Measurements from ENCODE around the gene ANKRD11.

The ANKRD11 gene

DNA sequence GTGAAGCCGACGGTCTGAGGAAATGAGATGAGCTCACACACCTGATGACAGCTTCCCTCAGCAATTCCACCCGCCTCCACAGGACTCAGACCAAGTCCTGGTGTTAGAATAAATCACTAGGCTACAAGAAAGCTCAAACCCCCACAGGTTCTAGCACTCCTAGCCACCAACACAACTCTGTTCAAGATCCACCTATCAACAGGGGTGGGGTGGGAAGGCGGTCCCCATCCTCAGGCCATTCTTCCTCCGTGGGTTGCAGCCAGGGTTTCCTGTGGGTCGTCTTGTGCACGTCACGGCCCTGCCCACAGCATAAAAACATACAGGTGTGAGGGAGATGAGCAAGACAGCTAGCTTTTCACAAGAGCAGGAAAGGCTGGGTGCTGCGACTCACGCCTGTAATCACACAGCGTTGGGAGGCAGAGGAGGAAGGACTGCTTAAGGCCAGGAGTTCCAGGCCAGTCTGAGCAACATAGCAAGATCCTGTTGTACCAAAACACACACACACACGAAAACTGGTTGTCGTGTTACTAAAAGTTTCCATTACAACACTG, 81.1 kb downstream of the ANKRD11 start:
- TF ChIP-seq, protein P1, sequence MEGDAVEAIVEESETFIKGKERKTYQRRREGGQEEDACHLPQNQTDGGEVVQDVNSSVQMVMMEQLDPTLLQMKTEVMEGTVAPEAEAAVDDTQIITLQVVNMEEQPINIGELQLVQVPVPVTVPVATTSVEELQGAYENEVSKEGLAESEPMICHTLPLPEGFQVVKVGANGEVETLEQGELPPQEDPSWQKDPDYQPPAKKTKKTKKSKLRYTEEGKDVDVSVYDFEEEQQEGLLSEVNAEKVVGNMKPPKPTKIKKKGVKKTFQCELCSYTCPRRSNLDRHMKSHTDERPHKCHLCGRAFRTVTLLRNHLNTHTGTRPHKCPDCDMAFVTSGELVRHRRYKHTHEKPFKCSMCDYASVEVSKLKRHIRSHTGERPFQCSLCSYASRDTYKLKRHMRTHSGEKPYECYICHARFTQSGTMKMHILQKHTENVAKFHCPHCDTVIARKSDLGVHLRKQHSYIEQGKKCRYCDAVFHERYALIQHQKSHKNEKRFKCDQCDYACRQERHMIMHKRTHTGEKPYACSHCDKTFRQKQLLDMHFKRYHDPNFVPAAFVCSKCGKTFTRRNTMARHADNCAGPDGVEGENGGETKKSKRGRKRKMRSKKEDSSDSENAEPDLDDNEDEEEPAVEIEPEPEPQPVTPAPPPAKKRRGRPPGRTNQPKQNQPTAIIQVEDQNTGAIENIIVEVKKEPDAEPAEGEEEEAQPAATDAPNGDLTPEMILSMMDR (IDR thresholded peaks at IDR 0.05; ENCODE audit: extremely low read depth, insufficient read depth, missing control alignments) = no peak
- DNase-seq (ENCODE audit: low spot score) = no peak
- in situ Hi-C loops (cut with MboI; ENCODE audit: low pct_unique_long_range_greater_than_20kb, low sequenced_read_pairs, unreplicated experiment) = no loop called here

DNA sequence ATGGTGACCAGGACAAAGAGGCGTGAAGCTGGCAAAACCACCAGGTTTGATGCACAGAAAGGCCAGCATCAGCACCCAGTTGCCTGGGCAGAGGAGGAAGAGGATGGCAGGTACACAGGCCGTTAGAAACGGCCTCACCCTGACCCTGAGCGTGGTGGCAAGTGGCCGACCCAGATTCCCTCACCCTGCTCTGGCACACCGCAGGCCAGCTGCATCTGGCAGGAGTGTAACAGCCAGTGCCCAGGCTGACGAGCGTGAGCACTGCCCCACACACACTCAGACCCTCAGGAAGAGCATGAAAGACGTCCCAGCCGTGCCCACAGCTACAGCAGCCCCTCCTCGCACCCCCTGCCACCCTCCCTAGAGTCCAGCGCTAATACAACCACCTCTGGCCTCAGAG, 82.0 kb downstream of the ANKRD11 start:
- TF ChIP-seq, protein P1 (IDR thresholded peaks at IDR 0.05; ENCODE audit: extremely low read depth, insufficient read depth, missing control alignments) = no peak
- in situ Hi-C loops (cut with MboI; ENCODE audit: low pct_unique_long_range_greater_than_20kb, low sequenced_read_pairs, unreplicated experiment) = no loop called here
- no peak for DNase-seq (ENCODE audit: low spot score)

DNA sequence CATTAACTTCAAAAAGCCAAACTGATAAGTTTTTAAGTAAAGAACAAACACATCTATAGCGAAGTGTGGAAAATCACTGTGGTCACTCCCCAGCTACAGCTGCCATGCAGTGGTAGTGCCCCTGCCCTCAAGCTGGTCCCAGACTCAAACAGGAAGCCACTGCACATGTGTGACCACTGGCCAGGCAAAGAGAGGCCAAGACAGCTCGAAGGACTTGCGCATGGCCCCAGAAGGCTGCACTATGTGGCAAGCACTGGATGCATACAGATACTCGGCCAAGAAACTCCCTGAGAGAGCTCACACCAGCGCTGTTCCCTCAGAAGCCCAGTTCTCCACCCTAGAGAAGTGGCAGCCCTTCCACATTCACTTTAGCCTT, 82.4 kb downstream of the ANKRD11 start:
- TF ChIP-seq, protein P1 (IDR thresholded peaks at IDR 0.05; ENCODE audit: extremely low read depth, insufficient read depth, missing control alignments) = no peak
- no peak for DNase-seq (ENCODE audit: low spot score)
- in situ Hi-C loops (cut with MboI; ENCODE audit: low pct_unique_long_range_greater_than_20kb, low sequenced_read_pairs, unreplicated experiment) = no loop called here

DNA sequence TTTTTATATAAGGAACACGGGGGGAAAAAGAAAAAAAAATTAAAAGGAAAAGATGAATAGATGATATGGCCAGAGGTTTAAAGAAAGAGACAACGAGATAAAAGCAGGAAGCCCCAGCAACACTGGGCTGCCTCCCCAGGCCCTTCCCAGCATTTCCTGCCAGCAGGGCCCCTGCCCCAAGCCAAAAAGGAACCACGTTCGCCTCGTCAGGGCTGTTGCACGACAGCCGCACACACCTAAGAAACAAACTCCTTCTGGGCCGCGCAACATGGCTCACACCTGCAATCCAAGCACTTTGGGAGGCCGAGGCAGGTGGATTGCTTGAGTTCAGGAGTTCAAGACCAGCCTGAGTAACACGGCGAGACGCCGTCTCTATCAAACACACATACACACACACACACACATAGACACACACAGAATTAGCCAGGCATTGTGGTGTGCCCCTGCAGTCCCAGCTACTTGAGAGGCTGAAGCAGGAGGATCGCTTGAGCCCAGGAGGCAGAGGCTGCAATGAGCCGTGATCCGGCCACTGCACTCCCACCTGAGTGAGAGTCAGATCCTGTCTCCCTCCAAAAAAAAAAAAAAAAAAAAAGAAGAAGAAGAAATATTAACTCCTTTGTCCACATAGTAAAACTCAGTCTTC, 83.0 kb downstream of the ANKRD11 start:
- TF ChIP-seq, protein P1 (IDR thresholded peaks at IDR 0.05; ENCODE audit: extremely low read depth, insufficient read depth, missing control alignments) = no peak
- in situ Hi-C loops (cut with MboI; ENCODE audit: low pct_unique_long_range_greater_than_20kb, low sequenced_read_pairs, unreplicated experiment) = no loop called here
- no peak for DNase-seq (ENCODE audit: low spot score)

DNA sequence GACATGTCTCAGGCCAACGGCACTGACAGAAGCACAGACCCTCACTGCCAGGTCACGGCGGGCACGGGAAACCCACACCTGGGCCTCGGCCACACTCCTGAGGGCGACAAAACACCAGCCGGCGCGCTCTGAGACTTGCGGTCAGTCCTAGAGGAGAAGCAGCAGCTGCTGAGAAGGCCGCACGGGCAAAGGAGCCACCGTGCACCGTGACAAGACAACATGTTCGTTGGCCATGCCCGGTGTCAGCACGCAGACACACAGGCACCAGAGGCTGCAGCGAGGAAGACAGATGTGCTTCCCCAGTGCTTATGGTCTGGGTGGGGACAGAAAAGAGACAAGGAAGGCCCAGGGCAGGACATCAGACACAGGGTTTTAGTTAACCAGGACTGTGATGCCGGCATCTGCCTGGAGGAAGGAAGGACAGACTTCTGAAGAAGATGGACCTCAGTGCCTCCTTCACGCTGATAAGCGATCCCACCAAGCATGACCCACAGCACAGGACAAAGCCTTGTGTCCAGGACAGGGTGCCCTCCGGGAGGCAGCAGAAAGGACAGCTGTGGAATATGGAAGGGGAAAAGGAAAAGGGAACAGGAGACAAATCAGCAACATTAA, 84.0 kb downstream of the ANKRD11 start:
- DNase-seq (ENCODE audit: low spot score) = no peak
- TF ChIP-seq, protein P1 (IDR thresholded peaks at IDR 0.05; ENCODE audit: extremely low read depth, insufficient read depth, missing control alignments) = no peak
- in situ Hi-C loops (cut with MboI; ENCODE audit: low pct_unique_long_range_greater_than_20kb, low sequenced_read_pairs, unreplicated experiment) = no loop called here

DNA sequence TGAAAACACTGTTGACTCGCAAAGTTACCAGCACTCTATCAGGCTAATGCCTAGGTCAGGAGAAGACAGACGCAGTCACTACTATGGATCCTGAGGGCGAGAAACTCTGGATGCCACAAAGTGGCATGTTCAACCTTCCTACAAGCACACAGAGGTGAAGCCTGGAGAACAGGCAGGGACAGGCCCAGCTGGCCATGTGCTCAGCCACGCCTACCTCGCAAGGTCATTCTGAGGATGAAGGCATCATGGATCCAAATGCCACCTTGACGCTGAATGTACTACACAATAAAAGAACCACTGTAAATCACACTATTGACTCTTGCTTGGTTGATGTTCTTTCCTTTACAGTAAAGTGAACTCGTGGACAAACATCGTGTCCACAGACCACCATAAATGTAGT, 85.8 kb downstream of the ANKRD11 start:
- TF ChIP-seq, protein P1 (IDR thresholded peaks at IDR 0.05; ENCODE audit: extremely low read depth, insufficient read depth, missing control alignments) = no peak
- in situ Hi-C loops (cut with MboI; ENCODE audit: low pct_unique_long_range_greater_than_20kb, low sequenced_read_pairs, unreplicated experiment) = no loop called here
- no peak for DNase-seq (ENCODE audit: low spot score)
